Kidney (tissue), 14 donors: ENCODE measurements around the gene TYMP. TPM values are rescaled to one million over a fixed set of nuclear protein-coding genes. Genes with fewer than 3 reads are reported as not detected.

ENCODE experiments used
- DNase-seq, 5 donors: peaks; one replicate each; pipeline ENCODE4 v3.0.0-alpha.2; 2013 to 2020
- FAIRE-seq: peaks from 2 replicates; lab custom pipeline; 2012; peaks lifted over from hg19 to GRCh38; lab: Jason Lieb, UNC
- H3K27ac ChIP-seq, 2 donors: one replicate each; pipeline ENCODE4 v1.7.0; 2013; ENCODE audit warnings: low read depth in 2 of 2, low read length in 2 of 2, inconsistent platforms in 1 of 2
- H3K27me3 ChIP-seq: one replicate; pipeline ENCODE4 v1.7.1; 2013; ENCODE audit warnings: low read length, inconsistent platforms; ENCODE audit not compliant: control insufficient read depth, insufficient read depth
- H3K36me3 ChIP-seq, 3 donors: one replicate each; pipeline versions ENCODE4 v1.7.0 to v1.7.1; 2013; ENCODE audit warnings: low read length in 3 of 3, control low read depth in 1 of 3, inconsistent platforms in 1 of 3; ENCODE audit not compliant: insufficient read depth in 3 of 3, control insufficient read depth in 2 of 3
- H3K4me1 ChIP-seq, 3 donors: one replicate each; pipeline versions ENCODE4 v1.7.0 to v1.7.1; 2013; ENCODE audit warnings: low read length in 3 of 3, inconsistent platforms in 1 of 3, low read depth in 1 of 3; ENCODE audit not compliant: control insufficient read depth in 2 of 3, insufficient read depth in 2 of 3
- H3K4me3 ChIP-seq, 3 donors: one replicate each; pipeline versions ENCODE4 v1.7.0 to v1.8.1; 2013; ENCODE audit warnings: low read length in 3 of 3, control low read depth in 1 of 3, inconsistent platforms in 1 of 3
- H3K9ac ChIP-seq, 3 donors: one replicate each; pipeline versions ENCODE4 v1.7.0 to v1.7.1; 2013; ENCODE audit warnings: low read length in 3 of 3, control low read depth in 1 of 3, inconsistent platforms in 1 of 3
- H3K9me3 ChIP-seq, 3 donors: one replicate each; pipeline versions ENCODE4 v1.7.0 to v1.7.1; 2013; ENCODE audit warnings: low read length in 3 of 3, control low read depth in 1 of 3, inconsistent platforms in 1 of 3; ENCODE audit not compliant: control insufficient read depth in 2 of 3, insufficient read depth in 1 of 3
- intact Hi-C: fragments of 100-400 bp; cut with DNase I; formaldehyde crosslinking; loops from one replicate; pipeline ENCODE4 v1.11.1; 2022
- polyA plus RNA-seq: library from polyadenylated mRNA; stranded (reverse); fragments of 350-450 nt; fragmentation: Illumina TruSeq; extraction: RNeasy Lipid Tissue Mini Kit (QIAGEN cat#74804); gene quantifications from one replicate; pipeline ENCODE4 v1.2.3, GENCODE V29; 2014; ENCODE audit warnings: low read depth, low replicate concordance; ENCODE audit not compliant: insufficient read depth
- total RNA-seq: library from RNA; stranded (reverse); fragmentation: NEBNext Ultra II Directional; extraction: Animal tissue kit (Norgen Biotek cat#: 25700); gene quantifications from one replicate; pipeline ENCODE4 v1.2.1, GENCODE V29; 2021
- TF ChIP-seq, protein P1 (sequence below): IDR thresholded peaks from 3 replicates; pipeline ENCODE4 v1.5.1; 2012; ENCODE audit warnings: mild to moderate bottlenecking, moderate library complexity, borderline replicate concordance; ENCODE audit not compliant: insufficient read depth; ENCODE audit errors: extremely low read depth
- donor health status: control.
- donor health status: control.
- donor health status: control.
- donor health status: control.
- donor health status: control.
- donor health status: DM: yes; HTN: yes; CAD: no.
- donor health status: Normal renal cell carcinoma (clear cell type).

TYMP gene
- total and polyA plus RNA-seq, 2 donors from 2014 or later, result 22.2 to 163 TPM

GRCh38 chr22:50546326-50547262 lies 16.8 kb upstream of the TYMP start:
- no peaks in the 10 kb centered on the region for H3K9me3 ChIP-seq
- TF ChIP-seq, protein P1, sequence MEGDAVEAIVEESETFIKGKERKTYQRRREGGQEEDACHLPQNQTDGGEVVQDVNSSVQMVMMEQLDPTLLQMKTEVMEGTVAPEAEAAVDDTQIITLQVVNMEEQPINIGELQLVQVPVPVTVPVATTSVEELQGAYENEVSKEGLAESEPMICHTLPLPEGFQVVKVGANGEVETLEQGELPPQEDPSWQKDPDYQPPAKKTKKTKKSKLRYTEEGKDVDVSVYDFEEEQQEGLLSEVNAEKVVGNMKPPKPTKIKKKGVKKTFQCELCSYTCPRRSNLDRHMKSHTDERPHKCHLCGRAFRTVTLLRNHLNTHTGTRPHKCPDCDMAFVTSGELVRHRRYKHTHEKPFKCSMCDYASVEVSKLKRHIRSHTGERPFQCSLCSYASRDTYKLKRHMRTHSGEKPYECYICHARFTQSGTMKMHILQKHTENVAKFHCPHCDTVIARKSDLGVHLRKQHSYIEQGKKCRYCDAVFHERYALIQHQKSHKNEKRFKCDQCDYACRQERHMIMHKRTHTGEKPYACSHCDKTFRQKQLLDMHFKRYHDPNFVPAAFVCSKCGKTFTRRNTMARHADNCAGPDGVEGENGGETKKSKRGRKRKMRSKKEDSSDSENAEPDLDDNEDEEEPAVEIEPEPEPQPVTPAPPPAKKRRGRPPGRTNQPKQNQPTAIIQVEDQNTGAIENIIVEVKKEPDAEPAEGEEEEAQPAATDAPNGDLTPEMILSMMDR, result no peak
- peaks cover 11% of the 10 kb centered on the region for H3K27me3 ChIP-seq
- intact Hi-C loops, result no loop called here
- peak in 2 of 5 donors; percentile 50 to 74 for DNase-seq
- H3K27ac ChIP-seq, result no peak overlapping the region
- H3K4me3 ChIP-seq, result no peak overlapping the region
- H3K9ac ChIP-seq, result no peak overlapping the region
- peaks cover 0 to 3% (median 0%) of the 10 kb centered on the region in 3 donors for H3K4me1 ChIP-seq
- FAIRE-seq, result no peak
- H3K36me3 ChIP-seq, result no peaks in the 10 kb centered on the region

GRCh38 chr22:50545522-50546325 lies 15.9 kb upstream of the TYMP start, which contains the start of gene KLHDC7B:
TSS of gene KLHDC7B (plus strand) at chr22:50545899. CDS start at chr22:50546244, 345 bp downstream.
- intact Hi-C loops, result no loop called here
- Histone ChIP-seq H3K36me3 (no peaks in the 10 kb centered on the region), H3K4me1 (peaks cover 0 to 3% (median 0%) of the 10 kb centered on the region in 3 donors), H3K4me3 (no peak within 1 kb of the TSS), H3K9ac (peak within 1 kb of the TSS in 1 of 3 donors; percentile 24), H3K27me3 (peaks cover 11% of the 10 kb centered on the region), H3K27ac (peak within 1 kb of the TSS in 1 of 2 donors; percentile 7), H3K9me3 (no peaks in the 10 kb centered on the region)
- no peak for FAIRE-seq
- TF ChIP-seq, protein P1, result no peak
- no peak for DNase-seq

DNA sequence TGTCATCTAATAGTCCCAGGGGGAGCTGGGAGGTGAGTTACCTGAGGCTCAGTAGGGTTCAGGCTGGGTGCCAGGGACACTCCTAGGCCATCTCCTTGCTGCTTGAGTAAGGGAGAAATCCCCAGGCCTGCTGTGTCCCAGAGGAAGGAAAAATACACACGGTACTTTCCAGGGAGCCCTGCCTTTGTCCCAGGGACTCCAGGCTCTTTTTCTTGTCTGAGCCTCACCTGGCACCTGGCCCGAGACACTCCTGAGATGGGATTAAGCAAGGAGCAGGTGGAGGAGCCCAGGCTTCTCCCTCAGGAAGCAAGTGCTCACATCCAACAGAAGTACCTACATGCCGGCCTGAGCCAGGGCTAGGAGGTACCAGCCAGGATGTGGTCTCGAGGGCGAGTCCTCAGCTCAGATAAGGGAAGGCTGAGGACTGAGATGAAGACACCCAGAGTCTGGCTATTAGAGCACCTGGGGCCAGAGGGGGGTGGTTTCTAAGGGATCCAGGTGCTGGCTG lies 15.0 kb upstream of the TYMP start:
- intact Hi-C loops, result no loop called here
- DNase-seq (peak in 2 of 5 donors; percentile 42 to 87), FAIRE-seq (no peak)
- peak overlapping the region in 1 of 2 donors; percentile 67 for H3K27ac ChIP-seq
- peak overlapping the region in 1 of 3 donors; percentile 29 for H3K4me3 ChIP-seq
- TF ChIP-seq, protein P1, result no peak
- no peaks in the 10 kb centered on the region for H3K36me3 ChIP-seq
- H3K9ac ChIP-seq, result peak overlapping the region in 1 of 3 donors; percentile 24
- no peaks in the 10 kb centered on the region for H3K9me3 ChIP-seq
- peaks cover 0 to 3% (median 0%) of the 10 kb centered on the region in 3 donors for H3K4me1 ChIP-seq
- H3K27me3 ChIP-seq, result peaks cover 11% of the 10 kb centered on the region
